Neural cell (in vitro differentiated cells): ENCODE results near the gene MXRA7. TPM values are rescaled to one million over a fixed set of nuclear protein-coding genes. Genes with fewer than 3 reads are reported as not detected.

Experiments
- H2AFZ ChIP-seq: fragments of 200-600, 300-800 bp; sonication (generic), shearing (Covaris generic); 2 replicates; pipeline ENCODE4 v1.6.0; 2014; ENCODE audit warnings: low read depth, mild to moderate bottlenecking, antibody characterized with exemption, low read length, moderate library complexity
- H3F3A ChIP-seq: fragments of 200-600 bp; shearing (Covaris generic); 2 replicates; pipeline ENCODE4 v1.6.1; 2016; ENCODE audit warnings: mild to moderate bottlenecking, moderate library complexity, mixed read lengths, antibody characterized with exemption, low read length; ENCODE audit not compliant: insufficient read depth, poor library complexity, severe bottlenecking
- H3K27ac ChIP-seq: fragments of 200-600, 300-800 bp; sonication (generic), shearing (Covaris generic); 2 replicates; pipeline ENCODE4 v1.5.1; 2014; ENCODE audit warnings: mild to moderate bottlenecking, low read length, moderate library complexity
- H3K27me3 ChIP-seq: fragments of 300-800, 200-600 bp; sonication (generic), shearing (Covaris generic); 2 replicates; pipeline ENCODE4 v1.6.0; 2014; ENCODE audit warnings: mild to moderate bottlenecking, low read depth, low read length, moderate library complexity; ENCODE audit not compliant: insufficient read depth
- H3K36me3 ChIP-seq: fragments of 300-800, 200-600 bp; sonication (generic), shearing (Covaris generic); 2 replicates; pipeline ENCODE4 v1.5.1; 2014; ENCODE audit warnings: mild to moderate bottlenecking, antibody characterized with exemption, low read length, moderate library complexity; ENCODE audit not compliant: insufficient read depth
- H3K4me2 ChIP-seq: fragments of 300-800, 200-600 bp; sonication (generic), shearing (Covaris generic); 2 replicates; pipeline ENCODE4 v1.6.0; 2014; ENCODE audit warnings: mild to moderate bottlenecking, low read length
- H3K4me3 ChIP-seq: fragments of 300-800, 200-600 bp; sonication (generic), shearing (Covaris generic); 2 replicates; pipeline ENCODE4 v1.5.1; 2014; ENCODE audit warnings: mild to moderate bottlenecking, low read length, moderate library complexity
- H3K79me2 ChIP-seq: fragments of 200-600 bp; shearing (Covaris generic); replicated peaks from 2 replicates; pipeline ENCODE4 v1.6.0; 2014; ENCODE audit warnings: mild to moderate bottlenecking, low read length, moderate library complexity; ENCODE audit not compliant: insufficient read depth
- H3K9ac ChIP-seq: fragments of 300-800, 200-600 bp; sonication (generic), shearing (Covaris generic); 2 replicates; pipeline ENCODE4 v1.6.1; 2016; ENCODE audit warnings: mild to moderate bottlenecking, low read length, mixed read lengths
- H3K9me2 ChIP-seq: fragments of 200-600 bp; shearing (Covaris generic); 2 replicates; pipeline ENCODE4 v1.6.1; 2016; ENCODE audit warnings: mild to moderate bottlenecking, low read length, mixed read lengths; ENCODE audit not compliant: insufficient read depth
- H3K9me3 ChIP-seq: fragments of 200-600, 300-800 bp; sonication (generic), shearing (Covaris generic); 2 replicates; pipeline ENCODE4 v1.6.1; 2016; ENCODE audit warnings: mild to moderate bottlenecking, mixed run types, low read length, moderate library complexity, mixed read lengths
- H4K20me1 ChIP-seq: fragments of 200-600 bp; shearing (Covaris generic); 2 replicates; pipeline ENCODE4 v1.6.1; 2016; ENCODE audit warnings: mild to moderate bottlenecking, mixed run types; ENCODE audit not compliant: insufficient read depth
- EP300 ChIP-seq: fragments of 450-650 bp; conservative IDR thresholded peaks from 2 replicates; pipeline ENCODE4 v1.6.1; 2014; ENCODE audit warnings: antibody characterized with exemption, mild to moderate bottlenecking, moderate library complexity; ENCODE audit not compliant: poor library complexity, severe bottlenecking
- MXI1 ChIP-seq: fragments of 450-650 bp; conservative IDR thresholded peaks from 2 replicates; pipeline ENCODE4 v1.6.1; 2014; ENCODE audit warnings: antibody characterized with exemption, mild to moderate bottlenecking; ENCODE audit not compliant: poor library complexity, severe bottlenecking
- POLR2AphosphoS5 ChIP-seq: IDR thresholded peaks from 2 replicates; pipeline ENCODE4 v1.6.1; 2012
- RAD21 ChIP-seq: fragments of 450-650 bp; conservative IDR thresholded peaks from 2 replicates; pipeline ENCODE4 v1.6.1; 2014; ENCODE audit warnings: antibody characterized with exemption, mild to moderate bottlenecking, moderate library complexity
- REST ChIP-seq: IDR thresholded peaks from 2 replicates; pipeline ENCODE4 v1.6.1; 2012; ENCODE audit warnings: borderline replicate concordance
- SMC3 ChIP-seq: fragments of 450-650 bp; conservative IDR thresholded peaks from 2 replicates; pipeline ENCODE4 v1.6.1; 2014; ENCODE audit warnings: antibody characterized with exemption, mild to moderate bottlenecking, moderate library complexity; ENCODE audit not compliant: poor library complexity
- TAF1 ChIP-seq: IDR thresholded peaks from 2 replicates; pipeline ENCODE4 v1.6.1; 2012; ENCODE audit warnings: low read depth
- polyA plus RNA-seq: library from polyadenylated mRNA; depleted of rRNA; stranded (reverse); fragments of >200 nt; gene quantifications from 2 replicates; pipeline ENCODE4 v1.2.3, GENCODE V29; 2014

The MXRA7 gene
- polyA plus RNA-seq, 1 donor from 2014 or later: 143 TPM

- Histone ChIP-seq H3K79me2 (peaks cover 21% of the 10 kb centered on the region), H3K9me2 (no peaks in the 10 kb centered on the region), H3K27ac (peak within 1 kb of the TSS; percentile 95), H3F3A (no peaks in the 10 kb centered on the region), H3K9me3 (no peaks in the 10 kb centered on the region), H3K27me3 (no peaks in the 10 kb centered on the region), H3K36me3 (no peaks in the 10 kb centered on the region), H4K20me1 (no peaks in the 10 kb centered on the region), H3K4me3 (peak within 1 kb of the TSS; percentile 100), H3K4me2 (peak within 1 kb of the TSS; percentile 98), H2AFZ (peak within 1 kb of the TSS; percentile 65), H3K9ac (peak within 1 kb of the TSS; percentile 97)
- TF ChIP-seq TAF1: peak; percentile 16
- peak; percentile 5 for TF ChIP-seq EP300
- TF ChIP-seq REST: peak; percentile 24
- TF ChIP-seq POLR2AphosphoS5: peak; percentile 76
- TF ChIP-seq SMC3: no peak
- TF ChIP-seq MXI1: no peak
Observed at GRCh38 chr17:76726231-76726775, 15.5 kb upstream of the MXRA7 start, which contains the start of gene JMJD6. JMJD6 (minus strand) TSS chr17:76726606; CDS start chr17:76726475, 131 bp downstream.

GRCh38 chr17:76725580-76726230 lies 14.9 kb upstream of the MXRA7 start:
- Histone ChIP-seq H3K27me3 (no peaks in the 10 kb centered on the region), H3K4me3 (peak overlapping the region; percentile 100), H3K36me3 (no peaks in the 10 kb centered on the region), H3K9me3 (no peaks in the 10 kb centered on the region), H3K9me2 (no peaks in the 10 kb centered on the region), H2AFZ (peak overlapping the region; percentile 40), H3K9ac (peak overlapping the region; percentile 97), H3F3A (no peaks in the 10 kb centered on the region), H4K20me1 (no peaks in the 10 kb centered on the region), H3K79me2 (peaks cover 21% of the 10 kb centered on the region), H3K4me2 (peak overlapping the region; percentile 77), H3K27ac (peak overlapping the region; percentile 95)
- TF ChIP-seq POLR2AphosphoS5 (no peak), RAD21 (no peak), MXI1 (peak; percentile 36), REST (no peak)
